MM.1S (cell line): Measurements from ENCODE around the gene TBC1D10B.

Source experiments
- EZH2phosphoT487 ChIP-seq: fragments of 300-600 bp; sonication (generic); IDR thresholded peaks from 2 replicates; pipeline ENCODE4 v1.6.1; 2018; ENCODE audit warnings: antibody characterized with exemption, low read length
- TF ChIP-seq, protein P1 (sequence below): fragments of 300-600 bp; sonication (generic); IDR thresholded peaks from 2 replicates; pipeline ENCODE4 v1.5.1; 2016; ENCODE audit warnings: antibody characterized with exemption, low read length, mixed read lengths

DNA sequence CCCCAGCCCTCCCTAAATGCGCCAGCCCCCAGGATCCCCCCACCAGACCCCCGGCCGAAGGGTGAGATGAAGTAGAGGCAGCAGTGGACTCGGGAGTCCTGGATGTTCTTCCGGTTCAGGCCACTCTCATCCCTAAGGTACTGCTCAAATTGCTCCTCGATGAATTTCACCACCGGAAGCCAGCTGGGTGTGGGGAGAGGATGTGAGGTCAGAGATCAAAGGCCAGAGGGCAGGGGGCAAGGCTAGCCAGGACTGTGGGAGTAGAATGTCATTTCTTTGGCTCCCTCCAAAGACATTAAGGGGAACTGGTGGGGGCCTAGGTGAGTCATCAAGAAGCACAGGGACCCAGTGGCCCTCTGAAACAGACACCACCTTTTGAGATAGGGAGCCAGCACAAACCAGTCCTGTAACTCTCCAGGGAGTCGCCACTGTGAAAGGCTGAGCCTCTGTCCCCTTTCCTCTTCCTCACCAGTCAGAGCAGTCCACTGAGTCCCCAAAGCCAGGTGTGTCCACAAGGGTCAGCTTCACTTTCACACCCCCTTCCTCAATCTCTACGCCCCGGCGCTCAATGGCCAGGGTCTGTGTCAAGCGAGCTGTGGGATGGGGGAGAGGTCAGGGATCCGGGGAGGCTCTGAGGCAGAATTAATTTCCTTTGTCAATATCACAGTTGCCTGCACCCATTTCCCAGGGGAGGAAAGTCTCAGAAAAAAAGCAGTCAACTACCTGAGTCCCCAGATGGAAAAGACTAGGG lies 11.2 kb upstream of the TBC1D10B start:
- TF ChIP-seq, protein P1, sequence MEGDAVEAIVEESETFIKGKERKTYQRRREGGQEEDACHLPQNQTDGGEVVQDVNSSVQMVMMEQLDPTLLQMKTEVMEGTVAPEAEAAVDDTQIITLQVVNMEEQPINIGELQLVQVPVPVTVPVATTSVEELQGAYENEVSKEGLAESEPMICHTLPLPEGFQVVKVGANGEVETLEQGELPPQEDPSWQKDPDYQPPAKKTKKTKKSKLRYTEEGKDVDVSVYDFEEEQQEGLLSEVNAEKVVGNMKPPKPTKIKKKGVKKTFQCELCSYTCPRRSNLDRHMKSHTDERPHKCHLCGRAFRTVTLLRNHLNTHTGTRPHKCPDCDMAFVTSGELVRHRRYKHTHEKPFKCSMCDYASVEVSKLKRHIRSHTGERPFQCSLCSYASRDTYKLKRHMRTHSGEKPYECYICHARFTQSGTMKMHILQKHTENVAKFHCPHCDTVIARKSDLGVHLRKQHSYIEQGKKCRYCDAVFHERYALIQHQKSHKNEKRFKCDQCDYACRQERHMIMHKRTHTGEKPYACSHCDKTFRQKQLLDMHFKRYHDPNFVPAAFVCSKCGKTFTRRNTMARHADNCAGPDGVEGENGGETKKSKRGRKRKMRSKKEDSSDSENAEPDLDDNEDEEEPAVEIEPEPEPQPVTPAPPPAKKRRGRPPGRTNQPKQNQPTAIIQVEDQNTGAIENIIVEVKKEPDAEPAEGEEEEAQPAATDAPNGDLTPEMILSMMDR, result no peak
- no peak for TF ChIP-seq EZH2phosphoT487
